ENCODE measurements around the gene FOXJ1.

Gene FOXJ1

DNA sequence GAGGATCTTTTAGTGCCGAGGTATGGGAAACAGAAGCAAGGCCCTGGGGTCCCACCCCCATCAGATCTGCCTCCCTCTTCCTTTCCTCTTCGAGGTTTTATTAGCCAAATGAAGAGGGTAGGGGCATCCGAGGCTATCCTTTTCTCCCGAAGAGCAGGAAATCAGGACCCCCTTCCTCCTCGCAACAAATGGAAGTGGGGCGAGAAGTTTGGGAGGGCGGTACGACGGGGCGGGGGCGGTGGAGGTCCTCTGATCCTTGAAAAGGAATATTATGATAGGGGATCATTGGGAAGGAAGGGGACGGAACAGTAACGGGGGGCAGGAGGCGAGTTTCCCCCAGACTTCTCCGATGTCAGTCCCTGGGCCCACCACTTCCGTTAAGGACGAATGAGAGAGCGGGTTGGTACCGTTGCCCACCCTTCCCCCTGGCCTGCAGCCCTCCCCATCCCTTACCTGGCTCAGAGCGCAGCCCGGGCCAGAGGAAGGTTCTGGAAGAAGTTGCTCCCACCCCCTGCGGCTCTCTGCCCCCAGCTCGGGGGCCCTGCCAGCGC, 309 bp downstream of the FOXJ1 start:
- Histone ChIP-seq H3K4me1 (ENCODE audit: control insufficient read depth, insufficient read depth, low read length, unreplicated experiment) (no peaks in the 10 kb centered on the region), H3K27ac (ENCODE audit: low read depth, low read length) (no peak overlapping the region), H3K79me2 (ENCODE audit: control insufficient read depth, insufficient read depth, low read length, unreplicated experiment) (no peaks in the 10 kb centered on the region), H3K27me3 (ENCODE audit: insufficient read depth, low read length) (peaks cover 60% of the 10 kb centered on the region), H3K36me3 (ENCODE audit: insufficient read depth, low read length) (no peaks in the 10 kb centered on the region), H3K4me3 (ENCODE audit: low read depth, low read length) (peak overlapping the region; percentile 70; the same call in 1 of the 2 replicates), H2AFZ (ENCODE audit: low read length, unreplicated experiment) (no peak overlapping the region)

DNA sequence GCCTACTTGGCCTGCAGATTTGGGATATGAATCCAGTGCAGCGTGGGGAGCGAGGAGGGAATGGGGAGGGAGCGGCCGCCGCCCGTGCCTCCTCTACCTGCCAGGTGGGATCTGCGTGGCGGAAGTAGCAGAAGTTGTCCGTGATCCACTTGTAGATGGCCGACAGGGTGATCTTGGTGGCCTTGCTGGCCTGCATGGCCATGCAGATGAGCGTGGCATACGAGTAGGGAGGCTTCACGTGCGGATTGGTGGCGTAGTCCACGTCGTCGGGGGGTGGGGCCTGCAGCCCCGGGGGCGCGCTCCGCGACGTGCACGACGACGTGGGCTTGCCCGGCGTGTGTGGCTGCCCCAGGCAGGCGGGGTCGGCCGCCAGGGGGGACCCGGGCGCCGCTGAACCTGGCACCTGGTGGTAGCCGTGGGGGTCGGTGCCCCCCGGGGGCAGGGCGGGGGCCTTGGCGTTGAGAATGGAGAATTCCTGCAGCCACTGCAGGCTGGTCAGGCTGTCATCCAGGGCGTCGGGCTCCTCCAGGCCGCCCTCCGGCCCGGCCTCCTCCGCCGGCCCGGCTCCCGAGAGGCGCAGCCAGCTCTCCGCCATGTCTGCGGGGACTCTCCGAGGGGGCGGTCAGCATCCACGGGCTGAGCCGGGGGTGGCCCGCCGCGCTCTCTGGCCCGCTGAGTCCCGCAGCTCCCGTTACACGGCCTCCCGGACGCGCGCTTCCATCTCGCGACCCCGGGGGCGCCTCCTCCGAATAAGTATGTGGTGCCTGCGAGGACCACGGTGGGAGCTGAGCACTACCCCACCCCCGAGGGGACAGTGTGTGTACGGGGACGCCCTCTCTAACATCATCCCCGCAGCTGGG, 1.0 kb downstream of the FOXJ1 start:
- Histone ChIP-seq H3K4me3 (ENCODE audit: low read depth, low read length) (no peak overlapping the region), H3K79me2 (ENCODE audit: control insufficient read depth, insufficient read depth, low read length, unreplicated experiment) (no peaks in the 10 kb centered on the region), H3K4me1 (ENCODE audit: control insufficient read depth, insufficient read depth, low read length, unreplicated experiment) (no peaks in the 10 kb centered on the region), H3K27ac (ENCODE audit: low read depth, low read length) (no peak overlapping the region), H3K27me3 (ENCODE audit: insufficient read depth, low read length) (peaks cover 67% of the 10 kb centered on the region), H2AFZ (ENCODE audit: low read length, unreplicated experiment) (no peak overlapping the region), H3K36me3 (ENCODE audit: insufficient read depth, low read length) (no peaks in the 10 kb centered on the region)

DNA sequence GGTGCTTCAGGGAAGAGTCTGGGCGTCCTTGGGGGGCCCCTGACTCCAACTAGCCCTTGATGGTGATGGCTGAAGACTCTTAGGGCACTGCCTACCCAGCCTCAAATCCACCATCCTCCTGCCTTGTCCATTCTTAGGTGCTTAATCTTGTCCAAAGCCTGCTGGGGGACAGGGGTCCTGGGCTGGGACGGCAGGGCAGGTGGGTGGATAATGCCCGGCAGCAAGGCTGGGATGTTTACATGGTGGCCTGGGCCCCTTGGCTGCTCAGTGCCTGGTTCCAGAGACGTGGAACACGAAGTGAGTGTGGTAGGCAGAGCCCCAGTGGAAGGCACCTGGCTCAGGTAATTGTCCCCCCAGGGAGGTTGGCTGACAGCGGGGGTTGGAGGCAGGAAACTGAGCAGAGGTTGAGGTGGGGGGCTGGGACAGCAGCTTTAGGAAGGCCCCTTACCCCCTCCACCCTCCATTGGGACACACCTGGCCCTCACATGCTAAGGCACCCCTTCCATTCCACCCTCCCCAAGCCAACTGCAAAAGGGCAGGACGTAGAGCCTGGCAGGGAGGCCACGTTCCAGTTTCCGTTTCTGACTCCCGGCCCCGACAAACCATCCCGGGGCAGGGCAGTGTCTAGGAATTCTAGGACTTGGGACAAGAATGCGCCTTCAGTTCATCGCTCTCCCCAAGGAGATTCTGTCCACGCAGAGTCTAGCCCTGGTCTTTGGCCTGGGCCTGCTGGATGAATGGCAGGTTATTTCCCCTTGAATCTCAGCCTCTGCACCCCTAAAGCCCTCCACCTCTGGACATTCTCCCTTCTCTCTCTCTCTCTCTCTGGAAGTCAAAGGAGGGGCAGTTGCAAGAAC, 1.9 kb downstream of the FOXJ1 start:
- Histone ChIP-seq H3K36me3 (ENCODE audit: insufficient read depth, low read length) (no peaks in the 10 kb centered on the region), H3K4me3 (ENCODE audit: low read depth, low read length) (no peak overlapping the region), H3K4me1 (ENCODE audit: control insufficient read depth, insufficient read depth, low read length, unreplicated experiment) (no peaks in the 10 kb centered on the region)

GRCh38 chr17:76138234-76138895, 2.7 kb downstream of the FOXJ1 start:
- no peak overlapping the region for H3K4me3 ChIP-seq (ENCODE audit: low read depth, low read length)
- no peak overlapping the region for H3K27ac ChIP-seq (ENCODE audit: low read depth, low read length)
- no peaks in the 10 kb centered on the region for H3K4me1 ChIP-seq (ENCODE audit: control insufficient read depth, insufficient read depth, low read length, unreplicated experiment)
- no peaks in the 10 kb centered on the region for H3K79me2 ChIP-seq (ENCODE audit: control insufficient read depth, insufficient read depth, low read length, unreplicated experiment)
- peaks cover 70% of the 10 kb centered on the region for H3K27me3 ChIP-seq (ENCODE audit: insufficient read depth, low read length)
- no peak overlapping the region for H2AFZ ChIP-seq (ENCODE audit: low read length, unreplicated experiment)
- no peaks in the 10 kb centered on the region for H3K36me3 ChIP-seq (ENCODE audit: insufficient read depth, low read length)

More for the DNA sequence above, 1.9 kb downstream of the FOXJ1 start:
- Histone ChIP-seq H3K27me3 (ENCODE audit: insufficient read depth, low read length) (peaks cover 67% of the 10 kb centered on the region), H3K27ac (ENCODE audit: low read depth, low read length) (no peak overlapping the region), H3K79me2 (ENCODE audit: control insufficient read depth, insufficient read depth, low read length, unreplicated experiment) (no peaks in the 10 kb centered on the region), H2AFZ (ENCODE audit: low read length, unreplicated experiment) (no peak overlapping the region)

DNA sequence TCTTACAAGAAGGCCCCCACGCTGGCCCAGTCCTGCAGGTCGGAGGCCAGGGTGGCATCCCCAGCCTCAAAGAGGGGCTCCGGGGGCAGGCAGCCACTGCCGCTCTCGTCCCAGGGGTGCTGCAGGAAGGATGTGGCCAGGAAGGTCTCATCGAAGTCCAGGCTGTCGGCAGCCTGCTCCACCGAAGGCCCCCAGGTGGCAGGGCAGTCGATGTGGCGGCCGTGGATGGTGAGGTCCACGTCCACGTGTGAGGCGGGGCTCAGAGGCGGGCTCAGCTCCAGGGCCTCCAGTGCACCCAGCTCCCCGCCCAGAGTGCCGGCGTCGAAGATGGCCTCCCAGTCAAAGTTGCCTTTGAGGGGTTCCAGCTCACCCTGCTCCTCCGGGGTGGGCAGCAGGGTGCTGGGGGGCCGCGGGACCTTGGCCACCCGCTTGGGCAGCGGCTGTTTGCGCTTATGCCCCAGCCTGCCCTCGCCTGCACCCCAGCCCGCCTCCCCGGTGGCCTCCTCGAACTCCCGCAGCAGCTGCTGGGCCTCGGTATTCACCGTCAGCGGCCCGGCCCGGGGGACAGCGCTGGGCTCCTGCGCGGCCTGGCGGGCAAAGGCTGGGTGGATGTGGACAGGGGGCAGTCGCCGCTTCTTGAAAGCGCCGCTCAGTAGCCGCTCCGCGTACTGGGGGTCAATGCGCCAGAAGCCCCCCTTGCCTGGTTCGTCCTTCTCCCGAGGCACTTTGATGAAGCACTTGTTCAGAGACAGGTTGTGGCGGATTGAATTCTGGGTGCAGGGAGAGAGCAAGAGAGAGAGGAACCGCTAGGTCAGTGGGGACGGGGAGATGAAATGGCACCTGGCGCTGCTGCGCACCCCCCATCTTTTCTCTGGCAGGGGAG, 3.5 kb downstream of the FOXJ1 start:
- Histone ChIP-seq H3K4me1 (ENCODE audit: control insufficient read depth, insufficient read depth, low read length, unreplicated experiment) (no peaks in the 10 kb centered on the region), H3K27me3 (ENCODE audit: insufficient read depth, low read length) (peaks cover 72% of the 10 kb centered on the region), H3K36me3 (ENCODE audit: insufficient read depth, low read length) (no peaks in the 10 kb centered on the region), H3K79me2 (ENCODE audit: control insufficient read depth, insufficient read depth, low read length, unreplicated experiment) (no peaks in the 10 kb centered on the region), H2AFZ (ENCODE audit: low read length, unreplicated experiment) (no peak overlapping the region), H3K4me3 (ENCODE audit: low read depth, low read length) (no peak overlapping the region), H3K27ac (ENCODE audit: low read depth, low read length) (no peak overlapping the region)

GRCh38 chr17:76137001-76137350, 4.1 kb downstream of the FOXJ1 start:
- H3K4me3 ChIP-seq (ENCODE audit: low read depth, low read length), result no peak overlapping the region
- no peaks in the 10 kb centered on the region for H3K4me1 ChIP-seq (ENCODE audit: control insufficient read depth, insufficient read depth, low read length, unreplicated experiment)
- H3K27ac ChIP-seq (ENCODE audit: low read depth, low read length), result no peak overlapping the region
- H2AFZ ChIP-seq (ENCODE audit: low read length, unreplicated experiment), result no peak overlapping the region
- H3K36me3 ChIP-seq (ENCODE audit: insufficient read depth, low read length), result no peaks in the 10 kb centered on the region
- no peaks in the 10 kb centered on the region for H3K79me2 ChIP-seq (ENCODE audit: control insufficient read depth, insufficient read depth, low read length, unreplicated experiment)
- peaks cover 74% of the 10 kb centered on the region for H3K27me3 ChIP-seq (ENCODE audit: insufficient read depth, low read length)

- Histone ChIP-seq H3K4me3 (ENCODE audit: low read depth, low read length) (no peak overlapping the region), H3K27ac (ENCODE audit: low read depth, low read length) (no peak overlapping the region), H3K4me1 (ENCODE audit: control insufficient read depth, insufficient read depth, low read length, unreplicated experiment) (no peaks in the 10 kb centered on the region), H2AFZ (ENCODE audit: low read length, unreplicated experiment) (no peak overlapping the region), H3K27me3 (ENCODE audit: insufficient read depth, low read length) (peaks cover 76% of the 10 kb centered on the region), H3K36me3 (ENCODE audit: insufficient read depth, low read length) (no peaks in the 10 kb centered on the region), H3K79me2 (ENCODE audit: control insufficient read depth, insufficient read depth, low read length, unreplicated experiment) (no peaks in the 10 kb centered on the region)
Measured at GRCh38 chr17:76136276-76137000, 4.6 kb downstream of the FOXJ1 start.

- Histone ChIP-seq H2AFZ (ENCODE audit: low read length, unreplicated experiment) (no peak overlapping the region), H3K4me3 (ENCODE audit: low read depth, low read length) (no peak overlapping the region), H3K36me3 (ENCODE audit: insufficient read depth, low read length) (no peaks in the 10 kb centered on the region), H3K27me3 (ENCODE audit: insufficient read depth, low read length) (peaks cover 78% of the 10 kb centered on the region), H3K4me1 (ENCODE audit: control insufficient read depth, insufficient read depth, low read length, unreplicated experiment) (no peaks in the 10 kb centered on the region), H3K79me2 (ENCODE audit: control insufficient read depth, insufficient read depth, low read length, unreplicated experiment) (no peaks in the 10 kb centered on the region), H3K27ac (ENCODE audit: low read depth, low read length) (no peak overlapping the region)
Measured at GRCh38 chr17:76135810-76136188, 5.2 kb downstream of the FOXJ1 start.

DNA sequence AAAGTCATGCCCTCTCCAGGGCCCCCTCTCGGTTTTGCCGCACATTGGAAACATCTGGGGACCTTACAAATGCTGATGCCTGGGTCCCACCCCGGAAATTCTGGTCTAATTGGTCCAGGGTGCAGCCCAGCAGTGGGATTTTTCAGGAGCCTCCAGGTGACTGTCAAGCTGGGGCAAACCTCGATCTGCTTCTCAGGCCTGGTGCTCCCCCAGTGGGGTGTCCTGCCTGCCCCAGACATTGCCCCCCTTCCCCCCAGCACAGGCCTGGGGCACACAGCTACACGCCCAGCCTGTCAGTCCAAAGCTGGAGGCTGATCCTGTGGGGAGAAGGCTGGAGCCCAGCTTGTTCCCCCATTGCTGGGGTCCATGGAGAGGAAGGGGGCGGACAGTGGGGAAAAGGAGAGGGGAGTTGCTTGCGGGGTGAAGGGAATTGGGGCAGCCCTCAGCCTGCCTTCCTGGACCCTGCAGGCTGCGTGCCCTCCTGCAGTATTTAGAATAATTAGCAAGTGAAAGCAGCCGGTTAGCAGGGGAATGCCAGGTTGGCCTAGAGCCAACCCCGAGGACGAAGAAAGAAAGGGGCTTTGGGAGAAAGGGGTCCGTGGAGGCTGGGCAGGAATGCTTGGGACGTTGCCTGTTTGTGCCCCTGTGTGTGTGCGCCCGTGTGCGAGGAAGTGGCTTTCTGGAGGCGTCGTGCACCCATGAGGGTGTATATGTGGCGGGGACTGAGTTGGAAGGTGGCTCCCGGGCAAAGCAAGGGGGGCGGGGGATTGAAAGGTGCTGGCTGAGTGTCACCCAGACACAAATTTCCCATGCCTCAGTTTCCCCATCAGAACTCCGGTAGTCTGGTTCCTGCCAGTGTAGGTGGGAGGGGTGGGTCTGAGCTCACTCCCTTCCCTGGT, 5.9 kb downstream of the FOXJ1 start:
- H3K36me3 ChIP-seq (ENCODE audit: insufficient read depth, low read length), result no peaks in the 10 kb centered on the region
- H2AFZ ChIP-seq (ENCODE audit: low read length, unreplicated experiment), result no peak overlapping the region
- no peaks in the 10 kb centered on the region for H3K4me1 ChIP-seq (ENCODE audit: control insufficient read depth, insufficient read depth, low read length, unreplicated experiment)
- no peaks in the 10 kb centered on the region for H3K79me2 ChIP-seq (ENCODE audit: control insufficient read depth, insufficient read depth, low read length, unreplicated experiment)
- H3K4me3 ChIP-seq (ENCODE audit: low read depth, low read length), result no peak overlapping the region
- H3K27ac ChIP-seq (ENCODE audit: low read depth, low read length), result no peak overlapping the region
- H3K27me3 ChIP-seq (ENCODE audit: insufficient read depth, low read length), result peaks cover 78% of the 10 kb centered on the region
